Mesenteric fat pad (tissue), 1 donor: Measurements from ENCODE around the gene SLC25A17. TPM values are rescaled to one million over a fixed set of nuclear protein-coding genes. Genes with fewer than 3 reads are reported as not detected.
"Not testable (repeated sequence)": the region's sequence is repeated elsewhere in the genome, so short reads cannot be mapped to it uniquely, and the experiment has no call there.

Experiments used
- DNase-seq: peaks from one replicate; pipeline ENCODE4 v3.0.0-alpha.2; 2020; ENCODE audit warnings: low spot score
- microRNA-seq: library from miRNA; unstranded; fragments of <30 nt; microRNA quantifications from one replicate; pipeline ENCODE4 v1.2.0, GENCODE V29; 2020; ENCODE audit warnings: borderline number of aligned reads
- total RNA-seq: library from RNA; stranded (reverse); fragmentation: NEBNext Ultra II Directional; extraction: Animal tissue kit (Norgen Biotek cat#: 25700); gene quantifications from one replicate; pipeline ENCODE4 v1.2.1, GENCODE V29; 2021
- donor health status: DM: yes; HTN: yes; CAD: no.

Gene SLC25A17
- total RNA-seq, 1 donor from 2014 or later, result 15.0 TPM

GRCh38 chr22:40720538-40721256 is 98.4 kb downstream of the SLC25A17 start:
- DNase-seq, result no peak

GRCh38 chr22:40720156-40720537 is 99.0 kb downstream of the SLC25A17 start:
- DNase-seq, result not testable (repeated sequence)

Small RNA genes within 50 kb of the gene (microRNA-seq; reads per million reads assigned to microRNA genes)
- gene MIR4766, result not detected

Other genes starting within 250 kb of the SLC25A17 start
- 49.8 TPM for gene MRTFA, start 182.6 kb downstream of the SLC25A17 start, total RNA-seq
- not detected for gene MCHR1, start 139.9 kb downstream of the SLC25A17 start, total RNA-seq
- gene ST13, start 37.3 kb upstream of the SLC25A17 start, total RNA-seq, result 241 TPM
- 18.5 TPM for gene XPNPEP3, start 37.8 kb upstream of the SLC25A17 start, total RNA-seq
- gene DNAJB7, start 42.8 kb upstream of the SLC25A17 start, total RNA-seq, result not detected
- gene RBX1, start 132.0 kb upstream of the SLC25A17 start, total RNA-seq, result 44.8 TPM